Transverse colon (tissue), 4 donors: ENCODE measurements around the gene TMEM128. TPM values are rescaled to one million over a fixed set of nuclear protein-coding genes. Genes with fewer than 3 reads are reported as not detected.
A peak's percentile ranks its signal among the peaks of the same experiment; 100 is the strongest.

Source experiments
- DNase-seq: peaks from one replicate; pipeline ENCODE4 v3.0.0-alpha.2; 2019
- H3K27ac ChIP-seq, 4 donors: fragments of 200-600 bp; sonication (generic); 2 replicates each; pipeline ENCODE4 v1.5.1; 2016 to 2018; ENCODE audit warnings: inconsistent platforms in 4 of 4
- H3K27me3 ChIP-seq: fragments of 200-600 bp; sonication (generic); 2 replicates; pipeline ENCODE4 v1.5.1; 2017; ENCODE audit warnings: inconsistent platforms
- H3K36me3 ChIP-seq, 4 donors: fragments of 200-600 bp; sonication (generic); 2 replicates each; pipeline ENCODE4 v1.5.1; 2017 to 2019; ENCODE audit warnings: inconsistent platforms in 4 of 4
- H3K4me1 ChIP-seq, 4 donors: fragments of 200-600 bp; sonication (generic); 2 replicates each; pipeline ENCODE4 v1.5.1; 2017 to 2020; ENCODE audit warnings: inconsistent platforms in 4 of 4
- H3K4me3 ChIP-seq, 4 donors: fragments of 200-600 bp; sonication (generic); 1 replicate in 1 of 4; 2 replicates in 3 of 4; pipeline versions ENCODE4 v1.5.1 to v1.6.1; 2017 to 2019; ENCODE audit warnings: inconsistent platforms in 4 of 4
- H3K9me3 ChIP-seq, 2 donors: fragments of 200-600 bp; sonication (generic); 2 replicates each; pipeline ENCODE4 v1.5.1; 2017 to 2019; ENCODE audit warnings: inconsistent platforms in 2 of 2
- CTCF ChIP-seq, 5 experiments: fragments of 200-600 bp in 3 of 5; fragments of 450-650 bp in 2 of 5; sonication (generic) in 3 of 5; IDR thresholded peaks; 1 replicate in 2 of 5; 2 replicates in 3 of 5; pipeline ENCODE4 v1.5.1; 2016 to 2017; ENCODE audit warnings: antibody characterized with exemption in 5 of 5, inconsistent platforms in 3 of 5, mild to moderate bottlenecking in 2 of 5, moderate library complexity in 1 of 5
- EP300 ChIP-seq: sonication (generic); formaldehyde crosslinking; IDR thresholded peaks from one replicate; pipeline ENCODE4 v1.6.1; 2017; ENCODE audit warnings: antibody characterized with exemption, low read depth
- POLR2A ChIP-seq: fragments of 450-650 bp; IDR thresholded peaks from one replicate; pipeline ENCODE4 v1.6.1; 2016; ENCODE audit warnings: antibody characterized with exemption, mild to moderate bottlenecking, moderate library complexity
- POLR2AphosphoS5 ChIP-seq, 3 donors: sonication (generic); formaldehyde crosslinking; IDR thresholded peaks; one replicate each; pipeline ENCODE4 v1.6.1; 2016; ENCODE audit warnings: antibody characterized with exemption in 3 of 3
- WGBS, 2 donors: methylation state at CpG; one replicate each; pipeline ENCODE4 v1.1.5; 2018; ENCODE audit warnings: low coverage in 1 of 2; 5-methylcytosine and 5-hydroxymethylcytosine counted together
- in situ Hi-C, 4 donors: fragments of 200-750 bp; cut with MboI; loops; one replicate each; pipeline versions ENCODE4 v1.15.0 to v1.15.1; 2017; ENCODE audit warnings: low sequenced_read_pairs in 3 of 4, low pct_ligation_motif_present in 1 of 4, low pct_unique_long_range_greater_than_20kb in 1 of 4
- intact Hi-C: fragments of 100-400 bp; cut with DNase I; formaldehyde crosslinking; loops from one replicate; pipeline ENCODE4 v1.15.1; 2023; ENCODE audit warnings: low total_unique reads
- total RNA-seq, 4 donors: library from RNA; depleted of rRNA; stranded (reverse); fragments of >200 nt; gene quantifications; one replicate each; pipeline ENCODE4 v1.1.0, GENCODE V29; 2016

The TMEM128 gene
- total RNA-seq, 4 donors from 2014 or later: 8.8 to 22.0 (median 14.4) TPM

GRCh38 chr4:4289941-4290850 is 42.2 kb upstream of the TMEM128 start, which contains the start of the genes LYAR and ZBTB49:
TSS of gene LYAR (minus strand) at chr4:4290154. CDS start at chr4:4283742, 6,412 bp downstream.
TSS of gene ZBTB49 (plus strand) at chr4:4290251. CDS start at chr4:4299946, 9,695 bp downstream.
- H3K36me3 ChIP-seq: no peaks in the 10 kb centered on the region
- peak within 1 kb of the TSS; percentile 82 to 92 (median 86) for H3K27ac ChIP-seq
- H3K4me3 ChIP-seq: peak within 1 kb of the TSS; percentile 63 to 94 (median 77)
- intact Hi-C loops: no loop called here
- H3K4me1 ChIP-seq: peaks cover 16 to 23% (median 19%) of the 10 kb centered on the region in 4 donors
- H3K9me3 ChIP-seq: no peaks in the 10 kb centered on the region
- TF ChIP-seq POLR2AphosphoS5 (IDR thresholded peaks at IDR 0.05): peak; percentile 87 to 95 (median 87)
- peak; percentile 79 for TF ChIP-seq POLR2A
- TF ChIP-seq EP300: no peak
- no peak for TF ChIP-seq CTCF (IDR thresholded peaks at IDR 0.05)
- in situ Hi-C loops: no loop called here
- H3K27me3 ChIP-seq: no peaks in the 10 kb centered on the region
- 1% methylated on average over 31 of the region's 77 CpGs; no CpG with 5 or more reads in 1 of the 2 donors for WGBS, 2 donors
- peak; percentile 97 for DNase-seq

- H3K36me3 ChIP-seq: no peaks in the 10 kb centered on the region
- WGBS, 2 donors: 0% methylated on average over 2 of the region's 10 CpGs; no CpG with 5 or more reads in 1 of the 2 donors
- DNase-seq: peak; percentile 12
- peak overlapping the region; percentile 82 to 92 (median 86) for H3K27ac ChIP-seq
- intact Hi-C loops (no loop called here), in situ Hi-C loops (no loop called here)
- peaks cover 16 to 23% (median 19%) of the 10 kb centered on the region in 4 donors for H3K4me1 ChIP-seq
- peak overlapping the region; percentile 63 to 94 (median 77) for H3K4me3 ChIP-seq
- no peaks in the 10 kb centered on the region for H3K9me3 ChIP-seq
- no peaks in the 10 kb centered on the region for H3K27me3 ChIP-seq
- no peak for TF ChIP-seq EP300
- no peak for TF ChIP-seq POLR2A
- TF ChIP-seq CTCF (IDR thresholded peaks at IDR 0.05): no peak
- TF ChIP-seq POLR2AphosphoS5 (IDR thresholded peaks at IDR 0.05): no peak
Measured at GRCh38 chr4:4289597-4289940, 41.5 kb upstream of the TMEM128 start.

- TF ChIP-seq POLR2AphosphoS5 (IDR thresholded peaks at IDR 0.05) (no peak), POLR2A (no peak), CTCF (IDR thresholded peaks at IDR 0.05) (no peak), EP300 (no peak)
- Histone ChIP-seq H3K4me3 (peak overlapping the region; percentile 63 to 94 (median 77)), H3K36me3 (no peaks in the 10 kb centered on the region), H3K9me3 (no peaks in the 10 kb centered on the region), H3K4me1 (peaks cover 16 to 23% (median 19%) of the 10 kb centered on the region in 4 donors), H3K27me3 (no peaks in the 10 kb centered on the region), H3K27ac (peak overlapping the region in 3 of 4 donors; percentile 82 to 86 (median 86))
- 16% methylated on average over 3 of the region's 3 CpGs; no CpG with 5 or more reads in 1 of the 2 donors for WGBS, 2 donors
- DNase-seq: no peak
- intact Hi-C loops (no loop called here), in situ Hi-C loops (no loop called here)
Measured at GRCh38 chr4:4289055-4289454, 41.0 kb upstream of the TMEM128 start.

GRCh38 chr4:4288098-4288497 is 40.1 kb upstream of the TMEM128 start:
- TF ChIP-seq CTCF (IDR thresholded peaks at IDR 0.05): no peak
- TF ChIP-seq POLR2A: no peak
- TF ChIP-seq EP300: no peak
- no peak for TF ChIP-seq POLR2AphosphoS5 (IDR thresholded peaks at IDR 0.05)
- DNase-seq: no peak
- no peaks in the 10 kb centered on the region for H3K9me3 ChIP-seq
- H3K4me1 ChIP-seq: peaks cover 16 to 23% (median 19%) of the 10 kb centered on the region in 4 donors
- H3K27ac ChIP-seq: no peak overlapping the region
- in situ Hi-C loops (no loop called here), intact Hi-C loops (no loop called here)
- peaks cover 0 to 4% (median 0%) of the 10 kb centered on the region in 4 donors for H3K36me3 ChIP-seq
- no peaks in the 10 kb centered on the region for H3K27me3 ChIP-seq
- H3K4me3 ChIP-seq: no peak overlapping the region
